GM19324 (cell line): ENCODE data around the gene IGF1.
"Not testable (repeated sequence)": the region's sequence is repeated elsewhere in the genome, so short reads cannot be mapped to it uniquely, and the experiment has no call there.

Source experiments
- ATAC-seq: cut with Tn5 transposase; IDR thresholded peaks from one replicate; pipeline ENCODE4 v1.9.1; 2021; ENCODE audit warnings: mild to moderate bottlenecking, moderate library complexity; ENCODE audit not compliant: unreplicated experiment, low FRiP score

The IGF1 gene

DNA sequence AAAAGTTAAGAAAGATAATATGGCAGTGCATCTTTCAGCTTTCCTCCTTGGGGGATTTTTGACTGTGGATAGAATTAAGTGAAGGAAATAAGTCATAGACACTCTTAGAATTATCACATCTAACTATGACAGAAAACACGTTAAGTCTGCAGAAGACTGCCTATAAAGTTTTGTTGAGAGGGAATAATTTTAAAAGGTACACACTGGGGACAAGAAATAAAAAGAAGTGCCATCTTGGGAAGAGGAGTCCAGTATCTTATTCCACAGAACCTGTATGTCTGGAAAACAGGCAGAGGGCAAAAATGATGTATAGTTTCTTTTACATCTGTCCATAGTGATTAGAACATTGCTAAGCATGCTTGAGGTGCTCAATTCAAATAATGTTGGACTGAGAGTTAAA is 80.7 kb downstream of the IGF1 start:
- no peak for ATAC-seq

DNA sequence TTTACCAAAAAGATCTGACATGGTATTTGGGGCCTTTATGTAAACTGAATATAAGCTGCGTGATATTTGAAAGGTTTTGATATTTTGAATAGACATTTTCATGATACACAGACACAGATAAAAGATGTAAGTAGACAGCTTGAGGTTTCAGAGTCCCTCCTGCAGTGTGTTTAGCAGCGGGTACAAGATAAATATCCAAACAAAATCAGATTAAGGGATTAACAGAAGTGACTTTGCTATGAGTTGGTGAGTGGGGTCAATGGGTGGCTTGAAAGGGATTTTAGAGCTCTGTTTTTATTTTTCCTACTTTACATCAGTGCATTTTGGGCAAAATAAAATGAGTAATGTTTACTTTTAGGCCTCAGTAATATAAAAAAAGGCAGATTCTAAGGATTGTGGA is 84.1 kb downstream of the IGF1 start:
- no peak for ATAC-seq

DNA sequence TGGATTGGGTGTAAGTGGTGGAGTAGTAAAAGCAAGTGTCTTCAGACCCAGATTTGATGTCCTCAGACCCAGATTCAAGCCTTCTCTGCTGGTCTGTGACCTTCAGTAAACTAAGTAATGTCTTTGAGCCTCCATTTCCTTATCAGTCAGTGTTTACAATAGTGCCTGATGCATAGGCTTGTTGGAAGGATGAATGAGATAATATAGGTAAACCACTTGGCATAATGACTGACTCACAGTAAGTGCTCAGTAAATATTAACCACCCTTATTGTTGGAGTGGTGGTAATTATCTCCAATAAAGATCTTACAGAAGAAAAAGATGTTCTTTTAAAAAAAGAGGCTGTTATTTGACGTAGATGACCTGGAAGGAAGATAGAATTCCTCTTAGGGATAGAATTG is 86.2 kb downstream of the IGF1 start:
- ATAC-seq: no peak

- no peak for ATAC-seq
Measured at GRCh38 chr12:102390068-102390467, 90.3 kb downstream of the IGF1 start.

GRCh38 chr12:102388469-102388868 is 91.9 kb downstream of the IGF1 start:
- ATAC-seq: no peak

DNA sequence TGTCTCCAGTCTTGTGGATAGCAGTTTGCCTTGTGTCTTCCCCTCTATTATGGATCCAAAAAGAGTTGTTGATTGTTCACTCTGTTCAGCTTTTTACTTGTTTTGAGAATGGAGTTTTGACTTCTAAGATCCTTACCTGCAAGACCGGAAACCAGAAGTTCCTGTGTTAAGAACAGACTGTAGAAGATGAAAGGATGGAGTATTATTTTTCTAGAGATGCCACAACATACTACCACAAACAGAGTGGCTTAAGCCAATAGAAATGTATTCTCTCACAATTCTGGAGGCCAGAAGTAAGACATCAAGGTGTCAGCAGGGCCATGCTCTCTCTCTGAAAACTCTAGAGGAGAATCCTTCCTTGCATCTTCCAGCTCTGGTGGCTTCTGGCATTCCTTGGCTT is 95.0 kb downstream of the IGF1 start:
- ATAC-seq: no peak

DNA sequence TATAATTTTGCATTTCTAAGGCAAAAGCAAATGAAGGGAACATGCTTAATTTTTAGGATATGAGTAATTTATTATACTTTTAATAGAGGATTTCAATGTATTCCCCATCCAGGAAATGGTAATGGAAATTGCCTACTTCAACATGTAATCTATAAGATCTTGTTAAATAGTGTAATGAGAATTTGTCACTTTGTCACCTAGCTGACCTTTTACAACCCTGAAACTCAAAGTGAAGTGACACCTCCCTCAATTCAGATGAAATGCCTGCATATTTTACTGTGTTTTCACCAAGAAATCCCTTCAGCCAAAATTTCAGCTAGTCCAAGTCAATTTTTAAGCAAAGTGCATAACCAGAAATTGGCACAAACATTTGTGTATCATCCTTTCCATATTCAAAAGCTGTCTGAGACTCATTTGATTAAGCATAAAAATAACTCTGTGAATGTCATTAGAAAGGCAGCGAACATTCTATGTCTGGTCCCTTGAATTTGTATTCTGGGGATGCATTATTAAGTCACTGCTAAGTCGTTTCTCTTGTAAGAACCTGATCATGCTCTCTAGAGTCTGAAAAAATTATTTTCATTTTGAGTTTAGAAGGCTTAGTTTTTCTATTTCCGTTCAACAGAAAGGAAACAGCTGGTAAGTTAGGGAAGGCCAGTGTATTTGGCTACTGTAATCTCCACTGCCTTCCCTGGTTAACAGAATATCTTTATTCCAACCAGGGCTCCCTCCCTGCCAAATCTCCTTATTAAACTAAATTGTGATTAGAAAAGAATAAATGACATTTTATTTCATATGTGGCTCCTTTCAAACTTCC is 100.8 kb downstream of the IGF1 start:
- ATAC-seq: no peak

DNA sequence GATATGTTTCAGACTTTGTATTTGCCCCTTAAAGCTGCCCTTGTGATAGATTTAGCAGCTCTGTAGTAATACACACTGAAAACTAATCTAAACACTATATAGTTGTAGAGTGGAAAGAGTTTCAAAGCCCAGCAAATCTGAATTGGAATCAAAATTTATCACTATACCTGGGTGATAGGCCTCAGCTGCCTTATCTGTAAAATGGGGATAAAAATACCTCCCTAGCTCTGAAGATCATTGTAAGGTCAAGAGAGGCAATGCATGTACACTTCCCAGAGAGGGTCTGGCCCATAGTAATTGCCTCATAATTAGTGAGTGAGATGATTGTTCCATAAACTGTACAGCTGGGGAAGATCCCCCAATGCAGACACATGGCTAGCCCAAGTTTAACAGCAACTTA is 103.6 kb downstream of the IGF1 start:
- no peak for ATAC-seq

- ATAC-seq: no peak
Measured at GRCh38 chr12:102376181-102376747, 104.1 kb downstream of the IGF1 start.

DNA sequence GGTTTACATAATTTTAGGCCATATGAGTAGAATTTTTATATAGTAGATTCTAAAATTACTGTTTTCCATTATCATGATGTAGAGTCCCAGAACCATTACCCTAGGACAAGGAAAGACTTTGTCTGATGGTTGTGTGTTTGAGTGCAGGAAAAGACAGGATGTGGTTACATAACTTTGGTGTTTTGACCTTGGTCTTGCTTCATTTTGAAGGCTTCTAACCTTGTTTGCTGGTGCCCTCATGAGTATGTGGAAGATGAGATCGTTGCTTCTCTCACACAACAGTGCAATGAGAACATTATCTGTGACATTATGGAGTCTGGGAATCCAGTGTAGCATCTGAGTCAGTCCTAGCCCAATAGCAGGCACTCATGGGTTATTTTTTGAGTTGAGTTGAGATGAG is 106.2 kb downstream of the IGF1 start:
- no peak for ATAC-seq

GRCh38 chr12:102372087-102372486 is 108.3 kb downstream of the IGF1 start:
- ATAC-seq: no peak

DNA sequence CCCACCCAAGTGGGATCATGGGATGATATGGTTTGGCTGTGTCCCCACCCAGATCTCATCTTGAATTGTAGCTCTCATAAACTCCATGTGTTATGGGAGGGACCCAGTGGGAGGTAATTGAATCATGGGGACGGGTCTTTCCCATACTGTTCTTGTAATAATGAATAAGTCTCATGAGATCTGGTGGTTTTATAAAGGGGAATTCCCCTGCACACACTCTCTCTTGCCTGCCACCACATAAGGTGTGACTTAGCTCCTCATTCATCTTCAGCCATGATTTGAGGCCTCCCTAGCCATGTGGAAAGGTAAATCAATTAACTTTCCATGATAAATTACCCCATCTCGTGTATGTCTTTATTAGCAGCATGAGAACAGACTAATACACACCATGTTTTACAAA is 109.2 kb downstream of the IGF1 start:
- ATAC-seq: no peak

DNA sequence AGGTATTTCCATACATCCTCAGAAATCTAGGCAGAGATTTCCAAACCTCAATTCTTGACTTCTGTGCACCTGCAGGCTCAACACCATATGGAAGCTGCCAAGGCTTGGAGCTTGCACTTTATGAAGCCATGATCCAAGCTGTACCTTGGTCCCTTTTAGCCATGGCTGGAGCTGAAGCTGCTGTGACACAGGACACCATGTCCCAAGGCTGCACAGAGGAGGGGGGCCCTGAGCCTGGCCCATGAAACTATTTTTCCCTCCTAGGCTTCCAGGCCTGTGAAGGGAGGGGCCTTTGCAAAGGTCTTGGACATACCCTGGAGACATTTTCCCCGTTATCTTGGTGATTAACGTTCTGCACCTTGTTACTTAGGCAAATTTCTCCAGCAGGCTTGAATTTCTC is 110.5 kb downstream of the IGF1 start:
- no peak for ATAC-seq

- no peak for ATAC-seq
Measured at GRCh38 chr12:102365365-102365764, 115.0 kb downstream of the IGF1 start.

GRCh38 chr12:102364709-102365108 is 115.7 kb downstream of the IGF1 start:
- ATAC-seq: no peak

DNA sequence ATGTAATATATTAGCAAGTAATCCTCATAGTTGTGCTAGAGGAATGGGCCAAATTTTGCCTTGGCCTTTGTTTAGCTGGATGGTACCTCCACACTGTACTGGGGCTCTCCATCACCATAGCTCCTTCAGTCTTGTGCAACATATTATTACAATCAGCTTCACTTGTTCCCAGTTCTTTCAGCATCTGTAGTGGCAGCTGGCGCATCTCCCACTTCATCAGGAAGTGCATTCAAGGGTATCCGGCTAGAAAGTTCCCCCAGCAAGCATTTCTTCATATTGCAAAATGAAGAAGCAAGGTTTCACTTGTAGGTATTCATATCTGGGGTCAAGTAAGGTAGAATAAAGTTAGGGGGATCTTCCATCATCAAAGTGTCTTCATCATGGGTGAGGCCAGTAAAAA is 123.7 kb downstream of the IGF1 start:
- ATAC-seq: no peak

DNA sequence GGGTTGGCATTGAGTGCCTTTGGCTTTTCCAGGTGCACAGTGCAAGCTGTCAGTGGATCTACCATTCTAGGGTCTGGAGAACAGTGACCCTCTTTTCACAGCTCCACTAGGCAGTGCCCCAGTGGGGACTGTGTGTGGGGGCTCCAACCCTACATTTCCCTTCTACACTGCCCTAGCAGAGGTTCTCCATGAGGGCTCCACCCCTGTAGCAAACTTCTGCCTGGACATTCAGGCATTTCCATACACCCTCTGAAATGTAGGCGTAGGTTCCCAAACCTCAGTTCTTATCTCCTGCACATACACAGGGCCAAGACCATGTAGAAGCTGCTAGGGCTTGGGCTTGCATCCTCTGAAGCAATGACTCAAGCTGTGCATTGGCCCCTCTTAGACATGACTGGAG is 126.1 kb downstream of the IGF1 start:
- ATAC-seq: not testable (repeated sequence)

GRCh38 chr12:102351322-102351721 is 129.0 kb downstream of the IGF1 start:
- no peak for ATAC-seq

- ATAC-seq: no peak
Measured at GRCh38 chr12:102350070-102350469, 130.3 kb downstream of the IGF1 start.

DNA sequence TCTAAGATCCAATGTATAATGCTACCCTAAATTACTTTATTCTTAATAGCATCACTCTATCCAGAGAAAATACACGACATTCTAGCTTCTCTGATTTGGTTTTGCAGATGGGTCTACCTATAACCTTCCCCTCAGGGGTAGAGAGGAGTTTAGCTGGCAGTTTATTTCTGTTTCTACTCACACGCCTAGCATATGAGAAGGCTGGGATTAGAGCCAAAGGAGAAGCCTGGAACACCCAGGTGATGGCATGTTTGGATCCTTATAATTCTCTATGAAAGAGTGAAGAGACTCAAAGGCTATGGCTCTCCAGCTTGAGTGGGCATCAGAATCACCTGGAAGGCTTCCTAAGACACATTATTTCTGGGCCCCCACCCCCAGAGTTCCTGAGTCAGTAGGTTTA is 131.3 kb downstream of the IGF1 start:
- ATAC-seq: no peak

- no peak for ATAC-seq
Measured at GRCh38 chr12:102347811-102348210, 132.6 kb downstream of the IGF1 start.
